GM18505 (cell line): Measurements from ENCODE around the gene MARF1.
"Not testable (repeated sequence)": the region's sequence is repeated elsewhere in the genome, so short reads cannot be mapped to it uniquely, and the experiment has no call there.

ENCODE experiments used
- ATAC-seq: cut with Tn5 transposase; IDR thresholded peaks from one replicate; pipeline ENCODE4 v1.9.1; 2021; ENCODE audit not compliant: unreplicated experiment
- POLR2A ChIP-seq: IDR thresholded peaks from 4 replicates; pipeline ENCODE4 v1.6.1; 2011; ENCODE audit warnings: borderline replicate concordance; ENCODE audit not compliant: insufficient read depth, insufficient read length; ENCODE audit errors: extremely low read depth

Gene MARF1

DNA sequence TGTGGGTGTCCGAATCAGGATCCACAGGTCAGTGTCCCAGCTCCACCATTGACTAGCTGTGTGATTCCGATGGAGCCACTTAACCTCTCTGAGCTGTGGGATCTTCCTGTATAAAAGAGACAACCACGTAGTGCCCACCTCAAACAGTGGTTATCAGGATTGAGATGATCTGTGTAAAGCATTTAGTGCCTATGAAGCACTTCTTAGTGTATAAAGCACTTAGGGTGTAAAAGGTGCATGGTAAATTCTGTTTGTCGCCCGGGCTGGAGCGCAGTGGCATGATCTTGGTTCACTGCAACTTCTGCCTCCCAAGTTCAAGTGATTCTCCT is 95.2 kb downstream of the MARF1 start:
- TF ChIP-seq POLR2A, result no peak
- no peak for ATAC-seq

DNA sequence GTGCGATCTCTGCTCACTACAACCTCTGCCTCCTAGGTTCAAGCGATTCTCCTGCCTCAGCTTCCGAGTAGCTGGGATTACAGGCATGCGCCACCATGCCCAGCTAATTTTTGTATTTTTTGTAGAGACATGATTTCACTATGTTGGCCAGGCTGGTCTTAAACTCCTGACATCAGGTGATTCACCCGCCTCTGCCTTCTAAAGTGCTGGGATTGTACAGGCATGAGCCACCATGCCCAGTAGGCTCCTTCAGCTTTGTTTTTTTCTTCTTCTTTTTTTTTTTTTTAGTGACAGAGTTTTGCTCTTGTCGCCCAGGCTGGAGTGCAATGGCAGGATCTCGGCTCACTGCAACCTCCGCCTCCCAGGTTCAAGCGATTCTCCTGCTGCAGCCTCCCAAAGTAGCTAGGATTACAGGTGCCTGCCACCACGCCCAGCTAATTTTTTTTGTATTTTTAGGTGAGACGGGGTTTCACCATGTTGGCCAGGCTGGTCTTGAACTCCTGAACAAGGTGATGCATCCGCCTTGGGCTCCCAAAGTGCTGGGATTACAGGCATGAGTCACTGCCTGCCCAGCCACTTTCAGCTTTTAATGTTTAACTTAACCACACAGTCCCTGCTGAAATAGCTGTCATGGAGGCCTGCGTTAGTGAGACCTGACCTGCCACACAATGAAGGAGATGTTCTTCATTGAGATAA is 95.7 kb downstream of the MARF1 start:
- not testable (repeated sequence) for ATAC-seq

DNA sequence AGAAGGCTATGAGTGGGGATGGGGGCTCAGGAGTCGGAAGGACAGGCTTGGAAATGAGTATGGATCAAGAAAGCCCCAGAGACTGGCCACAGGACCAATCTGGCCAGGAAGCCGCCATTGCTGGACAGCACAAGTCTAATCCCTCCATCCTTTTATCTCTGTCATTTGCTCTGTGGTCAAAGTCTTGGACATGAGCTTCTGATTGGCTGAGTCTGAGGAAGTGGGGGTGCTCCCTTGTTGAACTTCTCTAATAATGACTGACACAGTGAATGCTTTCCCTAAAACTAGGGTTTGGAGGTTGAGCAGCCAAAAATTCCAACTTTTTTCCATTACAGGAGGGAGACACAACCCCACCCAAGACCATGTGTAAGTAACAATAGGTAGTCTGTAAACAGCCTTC is 97.4 kb downstream of the MARF1 start:
- ATAC-seq, result no peak
- TF ChIP-seq POLR2A, result no peak

DNA sequence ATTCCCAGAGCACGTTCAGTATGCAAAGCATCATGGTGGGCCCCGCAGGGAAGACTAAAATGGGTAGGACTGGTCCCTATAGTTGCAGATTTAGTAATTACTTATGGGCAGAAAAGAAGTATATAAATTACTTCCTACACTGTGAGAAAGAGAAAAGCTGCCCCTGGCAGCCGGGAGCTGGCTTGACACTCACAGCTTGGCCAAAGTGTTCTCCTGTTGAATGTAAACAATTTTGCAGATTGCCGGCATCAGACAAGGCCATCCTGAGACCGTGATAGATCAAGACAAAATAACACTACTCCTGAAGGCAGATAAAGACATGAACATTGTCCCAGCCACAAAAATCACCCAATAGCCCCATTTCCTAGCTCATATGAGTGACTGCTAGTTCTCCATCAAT is 98.5 kb downstream of the MARF1 start:
- ATAC-seq, result no peak
- no peak for TF ChIP-seq POLR2A
